ENCODE data around the gene TAL1.
"Not testable (repeated sequence)": the region's sequence is repeated elsewhere in the genome, so short reads cannot be mapped to it uniquely, and the experiment has no call there.

The TAL1 gene

GRCh38 chr1:47232187-47232874, at the start of gene TAL1:
TSS of gene TAL1 (minus strand) at chr1:47232225. CDS start at chr1:47225888, 6,337 bp downstream.
- peak; percentile 54 for DNase-seq (ENCODE audit: low spot score)

GRCh38 chr1:47280142-47280541, 48.1 kb upstream of the TAL1 start:
- no peak for DNase-seq (ENCODE audit: low spot score)

GRCh38 chr1:47276850-47277249, 44.8 kb upstream of the TAL1 start:
- DNase-seq (ENCODE audit: low spot score): no peak

GRCh38 chr1:47275811-47276210, 43.8 kb upstream of the TAL1 start:
- DNase-seq (ENCODE audit: low spot score): not testable (repeated sequence)

- DNase-seq (ENCODE audit: low spot score): not testable (repeated sequence)
These were observed 33.5 kb upstream of the TAL1 start for GRCh38 chr1:47265529-47265928.

- peak; percentile 57 for DNase-seq (ENCODE audit: low spot score)
These were observed 30.9 kb upstream of the TAL1 start for GRCh38 chr1:47262787-47263413.

GRCh38 chr1:47257224-47257623, 25.2 kb upstream of the TAL1 start:
- DNase-seq (ENCODE audit: low spot score): no peak

- no peak for DNase-seq (ENCODE audit: low spot score)
These were observed 20.8 kb upstream of the TAL1 start for GRCh38 chr1:47252795-47253194.

GRCh38 chr1:47252369-47252768, 20.3 kb upstream of the TAL1 start:
- DNase-seq (ENCODE audit: low spot score): no peak

GRCh38 chr1:47249755-47250154, 17.7 kb upstream of the TAL1 start:
- no peak for DNase-seq (ENCODE audit: low spot score)

GRCh38 chr1:47244339-47244862, 12.4 kb upstream of the TAL1 start:
- DNase-seq (ENCODE audit: low spot score): no peak

- no peak for DNase-seq (ENCODE audit: low spot score)
These were observed 11.9 kb upstream of the TAL1 start for GRCh38 chr1:47243910-47244309.

- DNase-seq (ENCODE audit: low spot score): no peak
These were observed 9.4 kb upstream of the TAL1 start for GRCh38 chr1:47241114-47242113.

GRCh38 chr1:47238935-47239592, 7.0 kb upstream of the TAL1 start:
- DNase-seq (ENCODE audit: low spot score): no peak

- no peak for DNase-seq (ENCODE audit: low spot score)
These were observed 3.8 kb upstream of the TAL1 start for GRCh38 chr1:47235806-47236205.

- DNase-seq (ENCODE audit: low spot score): no peak
These were observed 3.2 kb upstream of the TAL1 start for GRCh38 chr1:47235241-47235681.

- no peak for DNase-seq (ENCODE audit: low spot score)
These were observed 1.2 kb upstream of the TAL1 start for GRCh38 chr1:47233186-47233585.

GRCh38 chr1:47231301-47232186, 481 bp downstream of the TAL1 start:
- DNase-seq (ENCODE audit: low spot score): peak; percentile 65

GRCh38 chr1:47230692-47231300, 1.2 kb downstream of the TAL1 start:
- DNase-seq (ENCODE audit: low spot score): peak; percentile 62
